ENCODE measurements around the gene COPZ1.
"Not testable (repeated sequence)": the region's sequence is repeated elsewhere in the genome, so short reads cannot be mapped to it uniquely, and the experiment has no call there.

Gene COPZ1, protein sequence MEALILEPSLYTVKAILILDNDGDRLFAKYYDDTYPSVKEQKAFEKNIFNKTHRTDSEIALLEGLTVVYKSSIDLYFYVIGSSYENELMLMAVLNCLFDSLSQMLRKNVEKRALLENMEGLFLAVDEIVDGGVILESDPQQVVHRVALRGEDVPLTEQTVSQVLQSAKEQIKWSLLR

GRCh38 chr12:54324617-54325441 lies at the start of gene COPZ1:
COPZ1 (plus strand) TSS chr12:54325131; CDS start chr12:54325164, 33 bp downstream.
- DNase-seq: peak; percentile 99 to 100

GRCh38 chr12:54276368-54276767 lies 48.6 kb upstream of the COPZ1 start:
- DNase-seq: no peak

DNA sequence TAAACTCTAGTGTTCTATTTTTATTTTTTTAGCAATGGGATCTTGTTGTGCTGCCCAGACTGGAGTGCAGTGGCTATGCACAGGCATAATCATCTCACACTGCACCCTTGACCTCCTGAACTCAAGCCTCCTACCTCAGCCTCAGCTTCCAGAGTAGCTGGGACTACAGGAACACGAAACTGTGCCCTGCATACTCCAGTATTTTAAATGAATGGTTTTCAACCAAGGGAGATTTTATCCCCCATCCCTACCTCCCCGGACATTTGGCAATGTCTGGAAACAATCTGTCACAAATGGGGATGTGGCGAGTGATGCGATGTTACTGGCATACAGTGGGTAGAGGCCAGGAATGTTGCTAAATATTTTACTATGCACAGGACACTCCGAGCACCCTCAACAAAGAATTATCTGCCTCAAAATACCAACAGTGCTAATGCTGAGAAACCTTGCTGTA lies 47.1 kb upstream of the COPZ1 start:
- no peak for DNase-seq

GRCh38 chr12:54279227-54279631 lies 45.7 kb upstream of the COPZ1 start:
- DNase-seq: no peak

DNA sequence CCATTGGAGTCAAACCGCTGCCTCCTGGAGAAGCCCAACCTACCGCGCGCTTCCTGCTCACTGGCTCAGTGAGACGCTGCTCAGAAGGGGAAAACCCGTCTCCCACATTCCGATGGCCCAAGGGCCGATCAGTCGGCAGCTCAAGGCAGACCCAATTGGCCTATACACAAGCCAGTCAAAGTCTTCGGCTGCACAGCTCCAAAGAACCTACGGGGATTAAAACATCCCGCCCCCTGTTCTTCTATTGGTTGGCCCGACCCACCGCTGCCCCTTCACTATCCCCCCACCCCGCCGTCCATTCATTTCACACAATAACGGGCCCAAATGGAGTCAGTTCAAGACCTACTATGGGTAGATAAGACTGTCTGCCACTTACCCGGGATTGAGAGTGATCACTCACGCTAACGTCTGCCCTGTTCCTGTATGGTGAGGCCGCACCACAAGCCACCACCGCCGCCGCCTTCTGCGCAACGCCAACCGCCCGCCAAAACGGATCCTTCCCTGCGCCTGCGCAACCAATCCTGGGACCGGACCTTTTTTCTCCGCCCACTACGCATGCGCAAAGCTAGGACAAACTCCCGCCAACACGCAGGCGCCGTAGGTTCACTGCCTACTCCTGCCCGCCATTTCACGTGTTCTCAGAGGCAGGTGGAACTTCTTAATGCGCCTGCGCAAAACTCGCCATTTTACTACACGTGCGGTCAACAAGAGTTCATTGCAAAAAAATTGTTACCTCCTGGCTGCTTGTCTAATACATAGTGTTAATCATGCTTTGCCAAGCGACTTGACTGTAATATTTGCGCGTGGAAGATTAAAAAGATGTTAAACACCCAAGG lies 45.1 kb upstream of the COPZ1 start, which contains the start of gene CBX5:
TSS of gene CBX5 (minus strand) at position 491 of the 836 bp plus-strand sequence. CDS start 22,472 bp downstream, outside the sequence.
- peak; percentile 99 for DNase-seq

DNA sequence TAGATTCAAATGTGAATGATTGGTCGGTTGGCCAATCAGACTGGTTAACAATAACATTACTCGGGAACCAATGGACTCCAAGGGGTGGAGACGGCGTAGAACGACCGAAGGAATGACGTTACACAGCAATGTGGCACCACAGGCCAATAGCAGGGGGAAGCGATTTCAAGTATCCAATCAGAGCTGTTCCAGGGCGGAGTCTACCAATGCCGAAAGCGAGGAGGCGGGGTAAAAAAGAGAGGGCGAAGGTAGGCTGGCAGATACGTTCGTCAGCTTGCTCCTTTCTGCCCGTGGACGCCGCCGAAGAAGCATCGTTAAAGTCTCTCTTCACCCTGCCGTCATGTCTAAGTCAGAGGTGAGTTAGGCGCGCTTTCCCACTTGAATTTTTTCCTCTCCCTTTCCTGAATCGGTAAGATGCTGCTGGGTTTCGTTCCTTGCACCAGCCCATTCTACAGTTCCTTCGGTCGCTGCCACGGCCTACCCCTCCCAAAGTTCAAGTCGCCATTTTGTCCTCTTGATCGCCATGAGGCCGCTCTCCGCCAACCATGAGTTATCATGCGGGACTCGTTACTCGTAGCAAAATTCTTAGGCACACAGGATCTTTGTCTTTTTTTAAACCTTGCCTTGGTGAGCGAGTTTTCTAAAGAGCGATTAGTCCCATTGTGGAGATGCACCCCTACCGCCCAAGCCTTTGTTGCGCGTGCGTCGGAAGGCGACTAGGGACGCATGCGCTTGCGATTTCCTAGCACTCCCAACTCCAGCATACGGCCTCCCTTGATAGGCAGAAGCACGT lies 44.3 kb upstream of the COPZ1 start, which contains the start of gene HNRNPA1:
TSS of gene HNRNPA1 (plus strand) at position 259 of the 793 bp plus-strand sequence. CDS start at position 341, 82 bp downstream.
- DNase-seq: peak; percentile 99

GRCh38 chr12:54281261-54281638 lies 43.7 kb upstream of the COPZ1 start:
- DNase-seq: not testable (repeated sequence)

DNA sequence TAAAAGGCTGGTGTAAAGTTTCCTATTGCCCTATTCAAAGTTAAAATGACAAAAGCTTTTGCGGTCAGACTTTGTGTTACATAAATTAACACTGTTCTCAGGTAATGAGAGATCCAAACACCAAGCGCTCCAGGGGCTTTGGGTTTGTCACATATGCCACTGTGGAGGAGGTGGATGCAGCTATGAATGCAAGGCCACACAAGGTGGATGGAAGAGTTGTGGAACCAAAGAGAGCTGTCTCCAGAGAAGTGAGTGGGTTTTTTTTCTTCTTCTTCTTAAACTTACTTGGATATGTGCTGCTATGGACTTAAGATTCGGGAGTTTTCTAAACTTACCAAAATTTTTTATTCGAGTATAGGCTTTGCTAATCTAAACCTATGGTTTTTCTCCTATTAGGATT lies 43.2 kb upstream of the COPZ1 start:
- not testable (repeated sequence) for DNase-seq

GRCh38 chr12:54282949-54283593 lies 41.9 kb upstream of the COPZ1 start:
- no peak for DNase-seq

- not testable (repeated sequence) for DNase-seq
These were observed 40.7 kb upstream of the COPZ1 start for GRCh38 chr12:54284070-54284780.

DNA sequence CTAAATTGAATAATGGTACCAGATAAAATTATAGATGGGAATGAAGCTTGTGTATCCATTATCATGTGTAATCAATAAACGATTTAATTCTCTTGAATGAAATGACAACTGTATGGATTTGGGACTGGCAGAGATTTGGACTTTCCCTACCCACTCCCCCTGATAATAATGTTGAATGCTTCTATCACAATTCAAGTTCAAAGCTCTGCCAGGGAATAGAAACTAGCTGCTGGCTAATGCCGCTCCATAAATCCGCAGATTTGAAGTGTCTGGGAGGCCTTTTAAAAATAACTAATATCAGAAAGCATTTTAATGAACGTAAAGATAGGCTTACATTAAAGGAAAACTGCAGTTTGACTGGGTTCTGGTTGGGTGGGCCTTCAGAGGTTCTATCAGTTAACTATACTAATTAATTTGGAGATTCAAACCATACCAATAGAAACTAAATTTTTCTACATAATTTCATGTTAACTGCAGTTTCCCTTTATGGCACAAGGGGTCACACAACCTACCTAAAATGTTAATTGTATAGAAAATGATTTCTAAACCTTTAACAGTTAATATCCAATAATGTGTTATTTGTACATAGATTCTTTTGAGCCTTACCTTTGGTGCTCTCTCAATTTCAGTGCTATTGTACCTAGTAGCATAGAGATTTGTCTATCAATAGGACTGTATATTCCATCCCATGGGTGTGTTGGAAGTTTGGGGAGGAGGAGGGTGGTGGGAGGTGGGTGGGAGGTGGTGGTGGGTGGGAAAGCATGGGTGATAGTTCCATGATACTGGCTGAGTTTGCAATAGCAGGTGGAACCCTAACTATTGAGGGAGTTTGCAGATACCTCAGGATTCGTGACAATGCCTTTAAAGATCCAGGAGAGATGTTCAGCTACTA lies 39.5 kb upstream of the COPZ1 start:
- no peak for DNase-seq

- no peak for DNase-seq
These were observed 38.6 kb upstream of the COPZ1 start for GRCh38 chr12:54286042-54287030.

DNA sequence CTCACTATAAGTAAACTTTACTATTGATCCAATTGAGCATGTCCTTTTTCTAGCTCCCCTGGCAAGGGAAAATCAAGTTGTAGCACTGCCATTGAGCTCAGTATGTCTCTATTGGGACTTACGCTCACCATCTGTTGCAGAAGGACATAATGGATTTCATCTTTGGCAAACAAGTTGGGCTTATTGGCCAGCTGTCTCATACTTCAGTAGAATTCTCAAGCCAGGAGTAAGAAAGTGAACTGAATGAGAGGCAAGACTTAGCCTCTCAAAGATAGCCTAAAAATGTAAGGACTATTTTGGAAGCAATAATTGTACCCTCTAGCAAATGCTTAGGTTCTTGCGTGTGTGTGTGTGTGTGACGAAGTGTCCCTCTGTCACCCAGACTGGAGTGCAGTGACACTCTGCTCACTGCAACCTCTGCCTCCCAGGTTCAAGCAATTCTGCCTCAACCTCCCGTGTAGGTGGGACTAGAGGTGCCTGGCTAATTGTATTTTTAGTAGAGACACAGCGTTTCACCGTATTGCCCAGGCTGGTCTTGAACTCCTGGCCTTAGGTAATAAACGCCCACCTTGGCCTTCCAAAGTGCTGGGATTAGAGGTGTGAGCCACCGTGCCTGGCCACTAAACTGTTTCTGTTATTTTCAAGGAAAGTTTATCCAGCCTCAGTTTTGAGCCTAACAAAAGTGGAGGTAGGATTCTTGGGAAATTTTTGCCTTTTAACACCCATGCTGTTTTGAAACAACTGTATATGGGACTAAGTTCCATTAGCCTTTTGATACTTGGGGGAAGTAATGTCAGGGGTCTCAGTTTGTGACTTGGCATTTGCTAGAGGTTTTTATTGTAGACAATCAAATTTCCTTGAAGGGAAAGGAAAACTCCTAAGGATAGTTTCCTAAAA lies 37.4 kb upstream of the COPZ1 start:
- no peak for DNase-seq

DNA sequence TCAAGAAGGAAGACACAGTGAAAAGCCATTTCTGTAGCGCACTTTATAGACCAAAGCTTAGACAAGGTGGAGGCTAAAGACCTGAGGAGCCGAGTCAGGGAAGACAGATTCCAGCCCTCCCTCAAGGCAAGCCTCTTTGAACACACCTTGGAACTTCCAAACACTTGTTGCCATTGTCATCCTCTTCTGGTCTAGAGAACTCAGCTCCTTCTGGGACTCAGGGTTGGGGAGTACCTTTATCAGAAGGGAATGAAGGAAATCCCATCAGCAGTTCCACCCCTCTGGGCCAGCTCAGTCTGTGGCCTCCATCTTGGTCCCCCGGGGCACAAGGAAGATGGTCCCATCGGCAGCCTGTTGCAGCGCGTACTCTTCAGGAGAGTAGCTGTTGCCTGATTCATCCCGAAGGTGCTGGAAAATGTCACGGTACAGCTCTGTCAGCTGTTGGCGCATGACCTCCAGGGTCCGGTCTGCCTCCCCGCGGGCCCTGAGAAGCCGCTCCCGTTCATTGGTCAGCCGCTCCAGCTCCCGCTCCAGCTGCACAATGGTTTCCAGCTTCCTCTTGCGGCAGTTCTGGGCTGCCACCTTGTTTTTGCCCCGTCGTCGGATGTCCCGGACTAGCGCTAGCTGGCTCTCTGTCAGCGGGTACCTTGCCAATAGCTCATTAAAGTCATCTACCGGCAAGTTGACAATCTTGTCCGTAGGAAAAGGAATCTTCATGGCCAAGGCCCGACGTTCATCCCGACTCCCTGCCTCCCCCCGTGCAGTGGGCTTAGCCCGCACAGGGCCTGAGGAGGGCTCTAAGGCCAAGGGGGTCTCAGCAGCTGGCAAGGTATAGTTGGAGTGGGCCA lies 32.6 kb upstream of the COPZ1 start:
- DNase-seq: no peak

DNA sequence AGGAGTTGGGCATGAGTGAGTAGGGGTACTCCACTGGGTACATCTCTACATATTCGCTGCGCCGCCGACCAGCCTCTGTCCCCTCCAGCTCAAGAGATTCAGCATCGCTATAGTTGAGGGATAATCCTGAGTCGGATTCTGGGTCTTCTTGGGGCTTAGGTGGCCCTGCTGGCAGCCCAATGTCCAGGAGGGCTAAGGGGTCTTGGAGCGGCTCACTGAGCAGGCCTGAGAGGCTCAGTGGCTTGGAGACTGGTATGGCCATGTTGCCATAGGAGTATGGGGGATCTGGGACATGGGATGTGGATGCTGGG lies 32.0 kb upstream of the COPZ1 start:
- no peak for DNase-seq

DNA sequence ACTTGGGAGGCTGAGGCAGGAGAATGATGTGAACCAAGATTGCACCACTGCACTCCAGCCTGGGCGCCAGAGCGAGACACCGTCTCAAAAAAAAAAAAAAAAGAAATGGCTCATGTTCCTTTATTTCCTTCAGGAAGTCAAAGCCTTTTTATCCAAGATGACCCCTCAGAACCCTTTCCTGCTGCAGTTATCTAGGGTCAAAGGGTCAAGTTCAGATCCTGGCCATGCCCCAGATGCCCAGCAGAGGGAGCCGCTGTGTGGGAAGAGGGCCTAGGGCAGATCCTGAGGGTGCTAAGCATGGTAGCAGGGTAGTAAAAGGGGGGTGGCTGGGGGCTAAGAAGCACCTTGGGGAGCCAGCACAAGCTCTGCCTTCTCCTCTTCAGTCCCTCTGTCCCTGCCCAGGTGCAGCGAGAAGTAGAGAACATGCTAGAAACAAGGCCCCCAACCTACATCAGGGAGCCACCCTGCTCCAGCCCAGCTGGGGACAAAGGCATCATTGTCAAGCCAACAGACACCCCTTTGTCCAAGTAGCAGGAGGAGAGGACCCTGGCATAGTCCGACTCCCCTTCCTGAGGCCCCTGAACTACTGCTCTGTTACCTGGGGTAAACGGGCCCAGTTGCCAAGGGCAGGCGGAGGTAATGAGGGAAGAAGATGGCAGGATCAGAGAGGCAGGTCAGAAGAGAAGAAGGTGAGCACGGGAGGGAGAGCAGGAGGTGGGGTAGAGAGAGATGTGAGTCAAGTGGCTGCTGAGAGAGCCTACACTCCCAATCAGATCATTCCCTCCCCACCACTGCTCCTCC lies 30.6 kb upstream of the COPZ1 start:
- peak in 1 of 2 experiments; percentile 68 for DNase-seq

All from NCI-H526 (cell line).